Gastroesophageal sphincter (tissue), 4 donors: ENCODE measurements around the gene MAPT. TPM values are rescaled to one million over a fixed set of nuclear protein-coding genes. Genes with fewer than 3 reads are reported as not detected.

Experiments used
- ATAC-seq: fragments of 150-250 bp; one replicate; pipeline ENCODE4 v1.9.1; 2016; ENCODE audit warnings: mild to moderate bottlenecking, moderate library complexity
- H3K27ac ChIP-seq, 4 donors: fragments of 200-600 bp; sonication (generic) in 3 of 4; 1 replicate in 3 of 4; 2 replicates in 1 of 4; pipeline ENCODE4 v1.5.1; 2016 to 2019
- H3K27me3 ChIP-seq: fragments of 200-600 bp; sonication (generic); one replicate; pipeline ENCODE4 v1.5.1; 2019
- H3K36me3 ChIP-seq, 2 donors: fragments of 200-600 bp; sonication (generic); one replicate each; pipeline ENCODE4 v1.5.1; 2019; ENCODE audit warnings: control low read depth in 1 of 2
- H3K4me1 ChIP-seq, 3 donors: fragments of 200-600 bp; sonication (generic); 1 replicate in 2 of 3; 2 replicates in 1 of 3; pipeline ENCODE4 v1.5.1; 2016 to 2019; ENCODE audit warnings: control low read depth in 2 of 3
- H3K4me3 ChIP-seq, 2 donors: fragments of 200-600 bp; sonication (generic); one replicate each; pipeline ENCODE4 v1.5.1; 2019; ENCODE audit warnings: mild to moderate bottlenecking in 1 of 2, moderate library complexity in 1 of 2
- H3K9me3 ChIP-seq, 3 donors: fragments of 200-600 bp; sonication (generic); one replicate each; pipeline ENCODE4 v1.5.1; 2017 to 2019; ENCODE audit warnings: control low read depth in 2 of 3
- CTCF ChIP-seq, 4 experiments: fragments of 200-600 bp in 2 of 4; fragments of 450-650 bp in 2 of 4; sonication (generic) in 1 of 4; IDR thresholded peaks; one replicate each; pipeline ENCODE4 v1.5.1; 2017 to 2019; ENCODE audit warnings: antibody characterized with exemption in 4 of 4, mild to moderate bottlenecking in 2 of 4, moderate library complexity in 2 of 4
- EP300 ChIP-seq: sonication (generic); formaldehyde crosslinking; IDR thresholded peaks from one replicate; pipeline ENCODE4 v1.6.1; 2017; ENCODE audit warnings: antibody characterized with exemption, mild to moderate bottlenecking
- POLR2A ChIP-seq, 2 donors: fragments of 450-650 bp; IDR thresholded peaks; one replicate each; pipeline ENCODE4 v1.6.1; 2017; ENCODE audit warnings: antibody characterized with exemption in 2 of 2, mild to moderate bottlenecking in 2 of 2, moderate library complexity in 1 of 2
- POLR2AphosphoS5 ChIP-seq: sonication (generic); formaldehyde crosslinking; IDR thresholded peaks from one replicate; pipeline ENCODE4 v1.6.1; 2017; ENCODE audit warnings: antibody characterized with exemption
- WGBS, 2 donors: methylation state at CpG; one replicate each; pipeline ENCODE4 v1.1.5; 2018; ENCODE audit warnings: low coverage in 1 of 2; 5-methylcytosine and 5-hydroxymethylcytosine counted together
- total RNA-seq, 4 donors: library from RNA; depleted of rRNA; stranded (reverse); fragments of >200 nt; gene quantifications; one replicate each; pipeline ENCODE4 v1.1.0, GENCODE V29; 2016

The MAPT gene
- total RNA-seq, 4 donors from 2014 or later, result 3.4 to 12.2 (median 8.5) TPM

DNA sequence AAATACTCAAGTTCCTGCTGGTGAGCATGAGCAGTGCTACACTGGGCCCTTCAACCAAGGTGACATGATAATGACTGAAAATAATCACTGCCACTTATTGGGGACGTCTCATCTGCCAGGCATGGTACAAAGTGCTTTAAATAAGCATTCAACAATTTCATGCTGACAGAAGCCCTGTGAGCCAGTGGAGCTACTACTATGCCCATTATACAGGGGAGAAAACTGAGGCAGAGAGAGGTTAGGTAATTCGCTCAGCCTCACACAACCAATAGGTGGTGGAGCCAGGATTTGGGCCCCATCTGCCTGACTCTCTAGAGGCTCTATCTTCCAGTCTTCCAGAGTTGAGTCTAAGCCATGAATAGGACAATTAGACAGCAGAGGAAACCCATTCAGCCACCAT, 74.4 kb downstream of the MAPT start:
- no peaks in the 10 kb centered on the region for H3K27me3 ChIP-seq
- ATAC-seq, result no peak
- WGBS, 2 donors, result 82% methylated on average over 2 of the region's 2 CpGs; no CpG with 5 or more reads in 1 of the 2 donors
- peaks cover 0 to 8% (median 0%) of the 10 kb centered on the region in 3 donors for H3K4me1 ChIP-seq
- no peak overlapping the region for H3K27ac ChIP-seq
- H3K36me3 ChIP-seq, result no peaks in the 10 kb centered on the region
- H3K4me3 ChIP-seq, result no peak overlapping the region
- TF ChIP-seq POLR2A (IDR thresholded peaks at IDR 0.05) (no peak), CTCF (IDR thresholded peaks at IDR 0.05) (no peak), EP300 (no peak), POLR2AphosphoS5 (no peak)
- no peaks in the 10 kb centered on the region for H3K9me3 ChIP-seq

- ATAC-seq, result no peak
These were observed 75.4 kb downstream of the MAPT start for GRCh38 chr17:45969726-45970125.

DNA sequence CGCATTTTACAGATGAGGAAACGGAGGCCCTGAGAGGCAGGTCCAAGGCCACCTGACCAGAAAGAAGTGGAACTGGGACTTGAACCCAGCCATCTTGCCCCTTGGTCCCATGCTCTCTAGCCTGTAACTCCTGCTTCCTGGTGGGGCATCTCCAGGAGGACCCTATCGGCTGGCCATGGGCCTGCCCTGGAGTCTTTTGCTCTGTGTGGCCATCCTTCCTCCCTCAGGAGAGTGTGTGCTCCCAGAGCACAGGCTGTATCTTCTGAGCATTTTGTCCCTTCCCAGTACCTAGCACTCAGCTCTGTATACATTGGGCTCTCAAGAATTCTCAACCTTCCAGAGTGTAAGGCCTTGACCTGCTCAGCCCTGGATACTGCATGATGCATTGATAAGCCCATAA, 76.3 kb downstream of the MAPT start:
- no peaks in the 10 kb centered on the region for H3K36me3 ChIP-seq
- no peak for TF ChIP-seq POLR2AphosphoS5
- TF ChIP-seq EP300, result no peak
- TF ChIP-seq CTCF (IDR thresholded peaks at IDR 0.05), result no peak
- TF ChIP-seq POLR2A (IDR thresholded peaks at IDR 0.05), result no peak
- peaks cover 0 to 14% (median 0%) of the 10 kb centered on the region in 3 donors for H3K4me1 ChIP-seq
- 100% methylated on average over 1 to 2 of the region's 3 CpGs for WGBS, 2 donors
- no peak for ATAC-seq
- no peaks in the 10 kb centered on the region for H3K9me3 ChIP-seq
- no peaks in the 10 kb centered on the region for H3K27me3 ChIP-seq
- no peak overlapping the region for H3K4me3 ChIP-seq
- H3K27ac ChIP-seq, result no peak overlapping the region

More at GRCh38 chr17:45969726-45970125, 75.4 kb downstream of the MAPT start:
- 83 to 96% methylated on average over 2 of the region's 2 CpGs for WGBS, 2 donors
- no peak overlapping the region for H3K27ac ChIP-seq
- no peaks in the 10 kb centered on the region for H3K36me3 ChIP-seq
- peaks cover 0 to 8% (median 0%) of the 10 kb centered on the region in 3 donors for H3K4me1 ChIP-seq
- TF ChIP-seq CTCF (IDR thresholded peaks at IDR 0.05) (no peak), POLR2A (IDR thresholded peaks at IDR 0.05) (no peak), POLR2AphosphoS5 (no peak), EP300 (no peak)
- no peak overlapping the region for H3K4me3 ChIP-seq
- H3K27me3 ChIP-seq, result no peaks in the 10 kb centered on the region
- H3K9me3 ChIP-seq, result no peaks in the 10 kb centered on the region

DNA sequence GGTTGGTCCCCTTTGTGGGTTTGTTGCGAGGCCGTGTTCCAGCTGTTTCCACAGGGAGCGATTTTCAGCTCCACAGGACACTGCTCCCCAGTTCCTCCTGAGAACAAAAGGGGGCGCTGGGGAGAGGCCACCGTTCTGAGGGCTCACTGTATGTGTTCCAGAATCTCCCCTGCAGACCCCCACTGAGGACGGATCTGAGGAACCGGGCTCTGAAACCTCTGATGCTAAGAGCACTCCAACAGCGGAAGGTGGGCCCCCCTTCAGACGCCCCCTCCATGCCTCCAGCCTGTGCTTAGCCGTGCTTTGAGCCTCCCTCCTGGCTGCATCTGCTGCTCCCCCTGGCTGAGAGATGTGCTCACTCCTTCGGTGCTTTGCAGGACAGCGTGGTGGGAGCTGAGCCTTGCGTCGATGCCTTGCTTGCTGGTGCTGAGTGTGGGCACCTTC, 77.4 kb downstream of the MAPT start:
- no peaks in the 10 kb centered on the region for H3K36me3 ChIP-seq
- WGBS, 2 donors, result 62% methylated on average over 3 of the region's 14 CpGs; no CpG with 5 or more reads in 1 of the 2 donors
- no peak for TF ChIP-seq EP300
- no peak for TF ChIP-seq POLR2AphosphoS5
- TF ChIP-seq CTCF (IDR thresholded peaks at IDR 0.05), result no peak
- TF ChIP-seq POLR2A (IDR thresholded peaks at IDR 0.05), result no peak
- H3K27me3 ChIP-seq, result no peaks in the 10 kb centered on the region
- peaks cover 0 to 14% (median 0%) of the 10 kb centered on the region in 3 donors for H3K4me1 ChIP-seq
- no peak overlapping the region for H3K4me3 ChIP-seq
- H3K9me3 ChIP-seq, result no peaks in the 10 kb centered on the region
- no peak overlapping the region for H3K27ac ChIP-seq
- no peak for ATAC-seq

DNA sequence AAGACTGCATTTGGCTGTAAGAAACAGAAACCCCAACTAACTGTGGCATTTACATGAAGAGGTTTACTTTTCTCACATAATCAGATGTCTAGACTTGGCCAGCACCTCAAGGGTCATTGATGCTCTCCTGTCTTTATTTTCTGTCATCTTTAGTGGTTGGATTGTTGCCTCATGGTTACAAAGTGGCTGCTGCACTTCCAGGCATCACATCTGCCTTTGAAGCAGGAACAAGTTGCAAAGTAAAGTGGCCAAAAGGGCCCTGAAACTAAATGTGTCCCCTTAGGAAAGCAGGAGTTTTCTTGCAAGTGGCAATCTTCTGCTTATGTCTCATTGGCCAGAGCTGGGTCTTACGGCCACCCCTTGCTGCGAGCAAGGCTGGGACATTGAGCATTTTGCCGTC, 78.2 kb downstream of the MAPT start:
- TF ChIP-seq POLR2AphosphoS5, result no peak
- TF ChIP-seq CTCF (IDR thresholded peaks at IDR 0.05), result no peak
- TF ChIP-seq POLR2A (IDR thresholded peaks at IDR 0.05), result no peak
- TF ChIP-seq EP300, result no peak
- Histone ChIP-seq H3K4me3 (no peak overlapping the region), H3K27me3 (no peaks in the 10 kb centered on the region), H3K36me3 (no peaks in the 10 kb centered on the region), H3K9me3 (no peaks in the 10 kb centered on the region), H3K4me1 (peaks cover 0 to 14% (median 0%) of the 10 kb centered on the region in 3 donors), H3K27ac (no peak overlapping the region)
- no peak for ATAC-seq
- WGBS, 2 donors, result 73% methylated on average over 3 of the region's 3 CpGs; no CpG with 5 or more reads in 1 of the 2 donors
